HEK293 (cell line): Measurements from ENCODE around the gene AKNA.

ENCODE experiments used
- CTCF ChIA-PET: fragments of 350-600 bp; formaldehyde crosslinking; extraction: SDS; loops from one replicate; lab custom pipeline; 2021; ENCODE audit warnings: antibody characterized with exemption; lab: Yijun Ruan, JAX
- POLR2A ChIA-PET: fragments of 300-600 bp; formaldehyde crosslinking; extraction: SDS; loops from one replicate; lab custom pipeline; 2020; ENCODE audit warnings: antibody characterized with exemption, inconsistent platforms; lab: Yijun Ruan, JAX
- H3K27ac ChIP-seq: fragments of 200-500 bp; sonication (Bioruptor generic); 2 replicates; pipeline ENCODE4 v1.5.1; 2014; ENCODE audit warnings: low read depth, low read length, control low read depth, inconsistent platforms; ENCODE audit errors: extremely low read depth
- H3K36me3 ChIP-seq, 2 experiments: fragments of 200-500 bp in 1 of 2; sonication (Bioruptor generic) in 1 of 2; 1 replicate in 1 of 2; 2 replicates in 1 of 2; pipeline ENCODE4 v1.5.1; 2014 to 2017; ENCODE audit warnings: inconsistent platforms in 2 of 2, low read length in 2 of 2; ENCODE audit not compliant: control insufficient read depth in 2 of 2, insufficient read depth in 1 of 2
- H3K4me1 ChIP-seq: fragments of 200-500 bp; sonication (Bioruptor generic); 2 replicates; pipeline ENCODE4 v1.5.1; 2014; ENCODE audit warnings: mild to moderate bottlenecking, low read length, inconsistent platforms; ENCODE audit not compliant: control insufficient read depth, insufficient read depth
- H3K4me3 ChIP-seq: 2 replicates; pipeline ENCODE4 v1.5.1; 2011; ENCODE audit warnings: low read depth, mild to moderate bottlenecking, control low read depth, low read length, moderate library complexity
- H3K9me3 ChIP-seq: fragments of 200-500 bp; sonication (Bioruptor generic); 2 replicates; pipeline ENCODE4 v1.5.1; 2014; ENCODE audit warnings: low read depth, low read length, inconsistent platforms; ENCODE audit not compliant: control insufficient read depth, insufficient read depth
- IKZF3 ChIP-seq: fragments of 450-650 bp; IDR thresholded peaks from 2 replicates; pipeline ENCODE4 v1.5.0; 2018; ENCODE audit warnings: missing biosample characterization, mild to moderate bottlenecking, missing genetic modification characterization, moderate library complexity
- KLF1 ChIP-seq: fragments of 450-650 bp; formaldehyde crosslinking; IDR thresholded peaks from 2 replicates; pipeline ENCODE4 v1.5.1; 2016; ENCODE audit warnings: missing biosample characterization, missing genetic modification characterization
- KLF8 ChIP-seq: fragments of 450-650 bp; formaldehyde crosslinking; IDR thresholded peaks from 2 replicates; pipeline ENCODE4 v1.5.1; 2016; ENCODE audit warnings: missing biosample characterization, missing genetic modification characterization
- PRDM1 ChIP-seq: fragments of 450-650 bp; formaldehyde crosslinking; IDR thresholded peaks from 2 replicates; pipeline ENCODE4; 2016; ENCODE audit warnings: missing biosample characterization, missing genetic modification characterization
- ZBTB21 ChIP-seq: fragments of 450-650 bp; formaldehyde crosslinking; IDR thresholded peaks from 2 replicates; pipeline ENCODE4 v1.5.1; 2017; ENCODE audit warnings: missing biosample characterization, missing genetic modification characterization
- ZEB2 ChIP-seq: fragments of 450-650 bp; formaldehyde crosslinking; IDR thresholded peaks from 2 replicates; pipeline ENCODE4 v1.5.1; 2016; ENCODE audit warnings: missing biosample characterization, missing genetic modification characterization
- ZFP69B ChIP-seq: fragments of 450-650 bp; formaldehyde crosslinking; IDR thresholded peaks from 2 replicates; pipeline ENCODE4 v1.5.1; 2016; ENCODE audit warnings: missing biosample characterization, missing genetic modification characterization
- ZNF133 ChIP-seq: fragments of 450-650 bp; formaldehyde crosslinking; IDR thresholded peaks from 2 replicates; pipeline ENCODE4 v1.5.1; 2016; ENCODE audit warnings: missing biosample characterization, missing genetic modification characterization
- ZNF211 ChIP-seq: fragments of 450-650 bp; formaldehyde crosslinking; IDR thresholded peaks from 2 replicates; pipeline ENCODE4 v1.5.1; 2016; ENCODE audit warnings: low read depth, missing biosample characterization, missing genetic modification characterization
- ZNF391 ChIP-seq: fragments of 450-650 bp; formaldehyde crosslinking; IDR thresholded peaks from 2 replicates; pipeline ENCODE4 v1.5.1; 2016; ENCODE audit warnings: low read depth, missing biosample characterization, missing genetic modification characterization, borderline replicate concordance
- ZNF48 ChIP-seq: fragments of 450-650 bp; formaldehyde crosslinking; IDR thresholded peaks from 2 replicates; pipeline ENCODE4 v1.5.1; 2016; ENCODE audit warnings: missing biosample characterization, missing genetic modification characterization
- ZNF558 ChIP-seq: fragments of 450-650 bp; formaldehyde crosslinking; IDR thresholded peaks from 2 replicates; pipeline ENCODE4 v1.5.1; 2016; ENCODE audit warnings: missing biosample characterization, missing genetic modification characterization
- ZNF629 ChIP-seq: fragments of 450-650 bp; formaldehyde crosslinking; IDR thresholded peaks from 2 replicates; pipeline ENCODE4 v1.5.1; 2017; ENCODE audit warnings: missing biosample characterization, missing genetic modification characterization
- ZNF776 ChIP-seq: fragments of 450-650 bp; formaldehyde crosslinking; IDR thresholded peaks from 2 replicates; pipeline ENCODE4 v1.5.0; 2017; ENCODE audit warnings: missing biosample characterization, missing genetic modification characterization, borderline replicate concordance
- ZNF791 ChIP-seq: fragments of 450-650 bp; formaldehyde crosslinking; IDR thresholded peaks from 2 replicates; pipeline ENCODE4 v1.5.1; 2016; ENCODE audit warnings: missing biosample characterization, missing genetic modification characterization
- ZNF843 ChIP-seq: fragments of 450-650 bp; formaldehyde crosslinking; IDR thresholded peaks from 2 replicates; pipeline ENCODE4 v1.5.1; 2016; ENCODE audit warnings: missing biosample characterization, missing genetic modification characterization
- ZXDB ChIP-seq: fragments of 450-650 bp; formaldehyde crosslinking; IDR thresholded peaks from 2 replicates; pipeline ENCODE4 v1.5.1; 2016; ENCODE audit warnings: missing biosample characterization, missing genetic modification characterization
- TF ChIP-seq, protein P1 (sequence below): fragments of 450-650 bp; formaldehyde crosslinking; IDR thresholded peaks from 2 replicates; pipeline ENCODE4 v1.5.1; 2016; ENCODE audit warnings: missing biosample characterization, missing genetic modification characterization, borderline replicate concordance
- TF ChIP-seq, protein P2 (sequence below): fragments of 450-650 bp; formaldehyde crosslinking; IDR thresholded peaks from 2 replicates; pipeline ENCODE4 v1.5.1; 2016; ENCODE audit warnings: missing biosample characterization, missing genetic modification characterization
- TF ChIP-seq, protein P3 (sequence below): fragments of 450-650 bp; formaldehyde crosslinking; IDR thresholded peaks from 2 replicates; pipeline ENCODE4 v1.5.1; 2017; ENCODE audit warnings: missing biosample characterization, missing genetic modification characterization
- TF ChIP-seq, protein P4 (sequence below): fragments of 450-650 bp; IDR thresholded peaks from 2 replicates; pipeline ENCODE4 v1.5.1; 2018; ENCODE audit warnings: missing biosample characterization, missing genetic modification characterization
- TF ChIP-seq, protein P5 (sequence below): fragments of 450-650 bp; formaldehyde crosslinking; IDR thresholded peaks from 2 replicates; pipeline ENCODE4 v1.5.1; 2017; ENCODE audit warnings: missing biosample characterization, missing genetic modification characterization
- TF ChIP-seq, protein P6 (sequence below): fragments of 450-650 bp; formaldehyde crosslinking; IDR thresholded peaks from 2 replicates; pipeline ENCODE4 v1.5.1; 2016; ENCODE audit warnings: missing biosample characterization, missing genetic modification characterization
- TF ChIP-seq, protein P7 (sequence below): fragments of 450-650 bp; formaldehyde crosslinking; IDR thresholded peaks from 2 replicates; pipeline ENCODE4 v1.5.1; 2017; ENCODE audit warnings: missing biosample characterization, missing genetic modification characterization

AKNA gene

DNA sequence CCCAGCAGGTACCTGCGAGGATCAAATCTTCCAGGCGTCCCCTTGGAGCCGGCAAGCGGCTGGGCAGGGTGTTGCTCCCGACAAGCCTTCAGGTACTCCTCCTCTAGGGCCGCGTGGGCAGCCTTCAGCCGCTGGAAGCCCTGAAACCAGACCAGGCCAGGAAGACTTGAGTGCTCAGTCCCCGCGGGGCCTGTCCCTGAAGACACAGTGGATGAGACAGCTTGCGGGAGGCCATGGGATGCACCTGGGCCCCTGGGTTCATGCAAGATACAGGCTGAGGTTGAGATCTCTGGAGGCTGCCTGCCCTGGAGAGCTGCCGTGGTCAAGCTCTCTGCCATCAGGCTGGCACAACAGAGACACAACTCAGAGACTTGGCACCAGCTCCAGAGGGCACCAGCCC, 25.4 kb downstream of the AKNA start:
- ChIA-PET CTCF (no interaction called here), POLR2A (no interaction called here)
- Histone ChIP-seq H3K36me3 (peaks cover 0 to 11% of the 10 kb centered on the region in 2 experiments; a peak in 1 of 3 replicates), H3K4me1 (no peaks in the 10 kb centered on the region), H3K9me3 (no peaks in the 10 kb centered on the region), H3K4me3 (no peak overlapping the region), H3K27ac (no peak overlapping the region)
- TF ChIP-seq, protein P1, sequence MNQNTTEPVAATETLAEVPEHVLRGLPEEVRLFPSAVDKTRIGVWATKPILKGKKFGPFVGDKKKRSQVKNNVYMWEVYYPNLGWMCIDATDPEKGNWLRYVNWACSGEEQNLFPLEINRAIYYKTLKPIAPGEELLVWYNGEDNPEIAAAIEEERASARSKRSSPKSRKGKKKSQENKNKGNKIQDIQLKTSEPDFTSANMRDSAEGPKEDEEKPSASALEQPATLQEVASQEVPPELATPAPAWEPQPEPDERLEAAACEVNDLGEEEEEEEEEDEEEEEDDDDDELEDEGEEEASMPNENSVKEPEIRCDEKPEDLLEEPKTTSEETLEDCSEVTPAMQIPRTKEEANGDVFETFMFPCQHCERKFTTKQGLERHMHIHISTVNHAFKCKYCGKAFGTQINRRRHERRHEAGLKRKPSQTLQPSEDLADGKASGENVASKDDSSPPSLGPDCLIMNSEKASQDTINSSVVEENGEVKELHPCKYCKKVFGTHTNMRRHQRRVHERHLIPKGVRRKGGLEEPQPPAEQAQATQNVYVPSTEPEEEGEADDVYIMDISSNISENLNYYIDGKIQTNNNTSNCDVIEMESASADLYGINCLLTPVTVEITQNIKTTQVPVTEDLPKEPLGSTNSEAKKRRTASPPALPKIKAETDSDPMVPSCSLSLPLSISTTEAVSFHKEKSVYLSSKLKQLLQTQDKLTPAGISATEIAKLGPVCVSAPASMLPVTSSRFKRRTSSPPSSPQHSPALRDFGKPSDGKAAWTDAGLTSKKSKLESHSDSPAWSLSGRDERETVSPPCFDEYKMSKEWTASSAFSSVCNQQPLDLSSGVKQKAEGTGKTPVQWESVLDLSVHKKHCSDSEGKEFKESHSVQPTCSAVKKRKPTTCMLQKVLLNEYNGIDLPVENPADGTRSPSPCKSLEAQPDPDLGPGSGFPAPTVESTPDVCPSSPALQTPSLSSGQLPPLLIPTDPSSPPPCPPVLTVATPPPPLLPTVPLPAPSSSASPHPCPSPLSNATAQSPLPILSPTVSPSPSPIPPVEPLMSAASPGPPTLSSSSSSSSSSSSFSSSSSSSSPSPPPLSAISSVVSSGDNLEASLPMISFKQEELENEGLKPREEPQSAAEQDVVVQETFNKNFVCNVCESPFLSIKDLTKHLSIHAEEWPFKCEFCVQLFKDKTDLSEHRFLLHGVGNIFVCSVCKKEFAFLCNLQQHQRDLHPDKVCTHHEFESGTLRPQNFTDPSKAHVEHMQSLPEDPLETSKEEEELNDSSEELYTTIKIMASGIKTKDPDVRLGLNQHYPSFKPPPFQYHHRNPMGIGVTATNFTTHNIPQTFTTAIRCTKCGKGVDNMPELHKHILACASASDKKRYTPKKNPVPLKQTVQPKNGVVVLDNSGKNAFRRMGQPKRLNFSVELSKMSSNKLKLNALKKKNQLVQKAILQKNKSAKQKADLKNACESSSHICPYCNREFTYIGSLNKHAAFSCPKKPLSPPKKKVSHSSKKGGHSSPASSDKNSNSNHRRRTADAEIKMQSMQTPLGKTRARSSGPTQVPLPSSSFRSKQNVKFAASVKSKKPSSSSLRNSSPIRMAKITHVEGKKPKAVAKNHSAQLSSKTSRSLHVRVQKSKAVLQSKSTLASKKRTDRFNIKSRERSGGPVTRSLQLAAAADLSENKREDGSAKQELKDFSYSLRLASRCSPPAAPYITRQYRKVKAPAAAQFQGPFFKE (tag by site-specific recombination), result no peak
- TF ChIP-seq ZFP69B (tag by site-specific recombination), result no peak
- TF ChIP-seq, protein P2, sequence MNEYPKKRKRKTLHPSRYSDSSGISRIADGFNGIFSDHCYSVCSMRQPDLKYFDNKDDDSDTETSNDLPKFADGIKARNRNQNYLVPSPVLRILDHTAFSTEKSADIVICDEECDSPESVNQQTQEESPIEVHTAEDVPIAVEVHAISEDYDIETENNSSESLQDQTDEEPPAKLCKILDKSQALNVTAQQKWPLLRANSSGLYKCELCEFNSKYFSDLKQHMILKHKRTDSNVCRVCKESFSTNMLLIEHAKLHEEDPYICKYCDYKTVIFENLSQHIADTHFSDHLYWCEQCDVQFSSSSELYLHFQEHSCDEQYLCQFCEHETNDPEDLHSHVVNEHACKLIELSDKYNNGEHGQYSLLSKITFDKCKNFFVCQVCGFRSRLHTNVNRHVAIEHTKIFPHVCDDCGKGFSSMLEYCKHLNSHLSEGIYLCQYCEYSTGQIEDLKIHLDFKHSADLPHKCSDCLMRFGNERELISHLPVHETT (tag by site-specific recombination), result no peak
- TF ChIP-seq ZXDB (tag by site-specific recombination), result no peak
- TF ChIP-seq ZBTB21 (tag by site-specific recombination), result no peak
- no peak for TF ChIP-seq ZNF558
- no peak for TF ChIP-seq ZEB2 (tag by site-specific recombination)
- TF ChIP-seq ZNF629 (tag by site-specific recombination), result no peak
- no peak for TF ChIP-seq PRDM1 (tag by site-specific recombination)
- no peak for TF ChIP-seq ZNF211 (tag by site-specific recombination)
- TF ChIP-seq, protein P3, sequence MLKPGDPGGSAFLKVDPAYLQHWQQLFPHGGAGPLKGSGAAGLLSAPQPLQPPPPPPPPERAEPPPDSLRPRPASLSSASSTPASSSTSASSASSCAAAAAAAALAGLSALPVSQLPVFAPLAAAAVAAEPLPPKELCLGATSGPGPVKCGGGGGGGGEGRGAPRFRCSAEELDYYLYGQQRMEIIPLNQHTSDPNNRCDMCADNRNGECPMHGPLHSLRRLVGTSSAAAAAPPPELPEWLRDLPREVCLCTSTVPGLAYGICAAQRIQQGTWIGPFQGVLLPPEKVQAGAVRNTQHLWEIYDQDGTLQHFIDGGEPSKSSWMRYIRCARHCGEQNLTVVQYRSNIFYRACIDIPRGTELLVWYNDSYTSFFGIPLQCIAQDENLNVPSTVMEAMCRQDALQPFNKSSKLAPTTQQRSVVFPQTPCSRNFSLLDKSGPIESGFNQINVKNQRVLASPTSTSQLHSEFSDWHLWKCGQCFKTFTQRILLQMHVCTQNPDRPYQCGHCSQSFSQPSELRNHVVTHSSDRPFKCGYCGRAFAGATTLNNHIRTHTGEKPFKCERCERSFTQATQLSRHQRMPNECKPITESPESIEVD, result no peak
- TF ChIP-seq ZNF133 (tag by site-specific recombination), result no peak
- no peak for TF ChIP-seq ZNF843 (tag by site-specific recombination)
- TF ChIP-seq KLF1, result no peak
- TF ChIP-seq ZNF391, result no peak
- TF ChIP-seq ZNF776, result no peak
- TF ChIP-seq KLF8, result no peak
- TF ChIP-seq ZNF48 (tag by site-specific recombination), result no peak

DNA sequence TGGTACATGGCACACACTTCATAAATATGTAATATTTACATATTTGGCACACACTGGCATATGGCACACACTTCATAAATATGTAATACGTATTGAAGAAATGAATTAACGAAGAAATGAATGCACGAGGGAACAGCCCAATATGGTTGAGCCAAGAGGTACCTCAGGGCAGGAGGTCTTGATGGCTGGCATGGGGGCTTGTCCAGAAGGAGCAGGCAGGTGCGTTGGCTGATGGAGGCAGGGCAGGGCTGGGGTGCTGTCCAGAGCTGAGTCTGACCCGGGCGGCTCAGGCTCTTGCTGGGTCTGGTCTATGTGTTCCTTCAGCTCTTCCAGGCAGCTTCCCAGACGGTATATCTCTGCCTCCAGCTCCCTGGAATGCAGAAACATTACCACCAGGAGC, 26.2 kb downstream of the AKNA start:
- Histone ChIP-seq H3K4me3 (no peak overlapping the region), H3K9me3 (no peaks in the 10 kb centered on the region), H3K27ac (no peak overlapping the region), H3K4me1 (no peaks in the 10 kb centered on the region), H3K36me3 (peaks cover 0 to 14% of the 10 kb centered on the region in 2 experiments; a peak in 1 of 3 replicates)
- POLR2A ChIA-PET, result no interaction called here
- CTCF ChIA-PET, result no interaction called here
- no peak for TF ChIP-seq ZNF791 (tag by site-specific recombination)
- TF ChIP-seq IKZF3 (tag by site-specific recombination), result no peak
- TF ChIP-seq, protein P4, sequence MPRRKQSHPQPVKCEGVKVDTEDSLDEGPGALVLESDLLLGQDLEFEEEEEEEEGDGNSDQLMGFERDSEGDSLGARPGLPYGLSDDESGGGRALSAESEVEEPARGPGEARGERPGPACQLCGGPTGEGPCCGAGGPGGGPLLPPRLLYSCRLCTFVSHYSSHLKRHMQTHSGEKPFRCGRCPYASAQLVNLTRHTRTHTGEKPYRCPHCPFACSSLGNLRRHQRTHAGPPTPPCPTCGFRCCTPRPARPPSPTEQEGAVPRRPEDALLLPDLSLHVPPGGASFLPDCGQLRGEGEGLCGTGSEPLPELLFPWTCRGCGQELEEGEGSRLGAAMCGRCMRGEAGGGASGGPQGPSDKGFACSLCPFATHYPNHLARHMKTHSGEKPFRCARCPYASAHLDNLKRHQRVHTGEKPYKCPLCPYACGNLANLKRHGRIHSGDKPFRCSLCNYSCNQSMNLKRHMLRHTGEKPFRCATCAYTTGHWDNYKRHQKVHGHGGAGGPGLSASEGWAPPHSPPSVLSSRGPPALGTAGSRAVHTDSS (tag by site-specific recombination), result no peak
- TF ChIP-seq, protein P5, sequence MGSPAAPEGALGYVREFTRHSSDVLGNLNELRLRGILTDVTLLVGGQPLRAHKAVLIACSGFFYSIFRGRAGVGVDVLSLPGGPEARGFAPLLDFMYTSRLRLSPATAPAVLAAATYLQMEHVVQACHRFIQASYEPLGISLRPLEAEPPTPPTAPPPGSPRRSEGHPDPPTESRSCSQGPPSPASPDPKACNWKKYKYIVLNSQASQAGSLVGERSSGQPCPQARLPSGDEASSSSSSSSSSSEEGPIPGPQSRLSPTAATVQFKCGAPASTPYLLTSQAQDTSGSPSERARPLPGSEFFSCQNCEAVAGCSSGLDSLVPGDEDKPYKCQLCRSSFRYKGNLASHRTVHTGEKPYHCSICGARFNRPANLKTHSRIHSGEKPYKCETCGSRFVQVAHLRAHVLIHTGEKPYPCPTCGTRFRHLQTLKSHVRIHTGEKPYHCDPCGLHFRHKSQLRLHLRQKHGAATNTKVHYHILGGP, result no peak
- TF ChIP-seq, protein P6, sequence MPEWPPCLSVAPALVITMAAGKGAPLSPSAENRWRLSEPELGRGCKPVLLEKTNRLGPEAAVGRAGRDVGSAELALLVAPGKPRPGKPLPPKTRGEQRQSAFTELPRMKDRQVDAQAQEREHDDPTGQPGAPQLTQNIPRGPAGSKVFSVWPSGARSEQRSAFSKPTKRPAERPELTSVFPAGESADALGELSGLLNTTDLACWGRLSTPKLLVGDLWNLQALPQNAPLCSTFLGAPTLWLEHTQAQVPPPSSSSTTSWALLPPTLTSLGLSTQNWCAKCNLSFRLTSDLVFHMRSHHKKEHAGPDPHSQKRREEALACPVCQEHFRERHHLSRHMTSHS (tag by site-specific recombination), result no peak
- TF ChIP-seq, protein P7, sequence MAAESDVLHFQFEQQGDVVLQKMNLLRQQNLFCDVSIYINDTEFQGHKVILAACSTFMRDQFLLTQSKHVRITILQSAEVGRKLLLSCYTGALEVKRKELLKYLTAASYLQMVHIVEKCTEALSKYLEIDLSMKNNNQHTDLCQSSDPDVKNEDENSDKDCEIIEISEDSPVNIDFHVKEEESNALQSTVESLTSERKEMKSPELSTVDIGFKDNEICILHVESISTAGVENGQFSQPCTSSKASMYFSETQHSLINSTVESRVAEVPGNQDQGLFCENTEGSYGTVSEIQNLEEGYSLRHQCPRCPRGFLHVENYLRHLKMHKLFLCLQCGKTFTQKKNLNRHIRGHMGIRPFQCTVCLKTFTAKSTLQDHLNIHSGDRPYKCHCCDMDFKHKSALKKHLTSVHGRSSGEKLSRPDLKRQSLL (tag by site-specific recombination), result no peak
- no peak for TF ChIP-seq ZFP69B (tag by site-specific recombination)
